Measurements from ENCODE around the gene CASP2. TPM values are rescaled to one million over a fixed set of nuclear protein-coding genes. Genes with fewer than 3 reads are reported as not detected.

The CASP2 gene
- total and polyA plus RNA-seq, 10 of the 15 experiments (the other 5 are each of a cell fraction or from before 2014, with no cell fraction given), result 12.1 to 60.4 (median 26.2) TPM

DNA sequence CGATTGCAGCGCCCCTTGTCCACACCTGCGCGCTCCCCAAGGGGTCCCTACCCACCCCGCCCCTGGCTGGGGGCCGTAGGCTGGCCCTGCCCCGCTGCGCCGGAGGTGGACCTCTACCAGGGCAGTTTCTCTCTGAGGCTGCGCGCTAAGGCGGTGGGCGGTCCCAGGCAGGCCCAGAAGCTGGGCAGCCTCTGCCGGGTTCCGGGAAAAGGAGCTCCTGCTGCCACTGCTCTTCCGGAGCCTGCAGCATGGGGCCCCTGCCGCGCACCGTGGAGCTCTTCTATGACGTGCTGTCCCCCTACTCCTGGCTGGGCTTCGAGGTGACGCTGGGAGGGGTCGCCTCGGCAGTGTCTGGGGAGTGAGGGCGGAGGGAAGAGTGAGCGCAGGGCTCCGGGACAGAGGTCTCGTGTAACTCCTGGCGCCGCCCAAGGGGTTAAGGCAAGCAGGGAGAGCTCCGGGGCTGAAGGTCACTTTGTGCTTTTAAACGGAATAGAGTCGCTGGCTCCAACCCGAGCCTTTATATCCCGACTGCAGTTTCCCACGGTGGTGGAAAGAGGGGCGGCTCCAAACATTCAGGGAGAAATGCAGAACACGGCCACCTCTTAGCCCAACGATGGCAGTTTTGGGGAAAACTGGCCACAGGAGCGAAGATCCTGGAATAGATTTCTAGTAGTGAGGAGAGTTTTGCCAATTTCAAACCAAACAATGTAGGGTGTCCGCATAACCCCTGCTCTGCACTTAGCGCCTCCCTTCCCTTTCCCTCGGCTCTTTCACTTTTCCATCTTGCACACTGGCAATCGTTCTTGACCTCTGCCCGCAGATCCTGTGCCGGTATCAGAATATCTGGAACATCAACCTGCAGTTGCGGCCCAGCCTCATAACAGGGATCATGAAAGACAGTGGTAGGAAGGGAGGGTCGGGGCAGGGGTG is 24.6 kb upstream of the CASP2 start, which contains the start of gene GSTK1 (continued):
- TF ChIP-seq, protein P1, sequence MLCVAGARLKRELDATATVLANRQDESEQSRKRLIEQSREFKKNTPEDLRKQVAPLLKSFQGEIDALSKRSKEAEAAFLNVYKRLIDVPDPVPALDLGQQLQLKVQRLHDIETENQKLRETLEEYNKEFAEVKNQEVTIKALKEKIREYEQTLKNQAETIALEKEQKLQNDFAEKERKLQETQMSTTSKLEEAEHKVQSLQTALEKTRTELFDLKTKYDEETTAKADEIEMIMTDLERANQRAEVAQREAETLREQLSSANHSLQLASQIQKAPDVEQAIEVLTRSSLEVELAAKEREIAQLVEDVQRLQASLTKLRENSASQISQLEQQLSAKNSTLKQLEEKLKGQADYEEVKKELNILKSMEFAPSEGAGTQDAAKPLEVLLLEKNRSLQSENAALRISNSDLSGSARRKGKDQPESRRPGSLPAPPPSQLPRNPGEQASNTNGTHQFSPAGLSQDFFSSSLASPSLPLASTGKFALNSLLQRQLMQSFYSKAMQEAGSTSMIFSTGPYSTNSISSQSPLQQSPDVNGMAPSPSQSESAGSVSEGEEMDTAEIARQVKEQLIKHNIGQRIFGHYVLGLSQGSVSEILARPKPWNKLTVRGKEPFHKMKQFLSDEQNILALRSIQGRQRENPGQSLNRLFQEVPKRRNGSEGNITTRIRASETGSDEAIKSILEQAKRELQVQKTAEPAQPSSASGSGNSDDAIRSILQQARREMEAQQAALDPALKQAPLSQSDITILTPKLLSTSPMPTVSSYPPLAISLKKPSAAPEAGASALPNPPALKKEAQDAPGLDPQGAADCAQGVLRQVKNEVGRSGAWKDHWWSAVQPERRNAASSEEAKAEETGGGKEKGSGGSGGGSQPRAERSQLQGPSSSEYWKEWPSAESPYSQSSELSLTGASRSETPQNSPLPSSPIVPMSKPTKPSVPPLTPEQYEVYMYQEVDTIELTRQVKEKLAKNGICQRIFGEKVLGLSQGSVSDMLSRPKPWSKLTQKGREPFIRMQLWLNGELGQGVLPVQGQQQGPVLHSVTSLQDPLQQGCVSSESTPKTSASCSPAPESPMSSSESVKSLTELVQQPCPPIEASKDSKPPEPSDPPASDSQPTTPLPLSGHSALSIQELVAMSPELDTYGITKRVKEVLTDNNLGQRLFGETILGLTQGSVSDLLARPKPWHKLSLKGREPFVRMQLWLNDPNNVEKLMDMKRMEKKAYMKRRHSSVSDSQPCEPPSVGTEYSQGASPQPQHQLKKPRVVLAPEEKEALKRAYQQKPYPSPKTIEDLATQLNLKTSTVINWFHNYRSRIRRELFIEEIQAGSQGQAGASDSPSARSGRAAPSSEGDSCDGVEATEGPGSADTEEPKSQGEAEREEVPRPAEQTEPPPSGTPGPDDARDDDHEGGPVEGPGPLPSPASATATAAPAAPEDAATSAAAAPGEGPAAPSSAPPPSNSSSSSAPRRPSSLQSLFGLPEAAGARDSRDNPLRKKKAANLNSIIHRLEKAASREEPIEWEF (IDR thresholded peaks at IDR 0.05; ENCODE audit: insufficient replicate concordance, low read depth, low read length), result no peak
- 0 out of 3 replicates have a peak, but pooled peaks of 1 of the 2 experiments have one; percentile 18 for TF ChIP-seq EGR1 (IDR thresholded peaks at IDR 0.05; ENCODE audit: borderline replicate concordance in 1 of 2, low read depth in 2 of 2, low read length in 2 of 2)
- TF ChIP-seq, protein P2, sequence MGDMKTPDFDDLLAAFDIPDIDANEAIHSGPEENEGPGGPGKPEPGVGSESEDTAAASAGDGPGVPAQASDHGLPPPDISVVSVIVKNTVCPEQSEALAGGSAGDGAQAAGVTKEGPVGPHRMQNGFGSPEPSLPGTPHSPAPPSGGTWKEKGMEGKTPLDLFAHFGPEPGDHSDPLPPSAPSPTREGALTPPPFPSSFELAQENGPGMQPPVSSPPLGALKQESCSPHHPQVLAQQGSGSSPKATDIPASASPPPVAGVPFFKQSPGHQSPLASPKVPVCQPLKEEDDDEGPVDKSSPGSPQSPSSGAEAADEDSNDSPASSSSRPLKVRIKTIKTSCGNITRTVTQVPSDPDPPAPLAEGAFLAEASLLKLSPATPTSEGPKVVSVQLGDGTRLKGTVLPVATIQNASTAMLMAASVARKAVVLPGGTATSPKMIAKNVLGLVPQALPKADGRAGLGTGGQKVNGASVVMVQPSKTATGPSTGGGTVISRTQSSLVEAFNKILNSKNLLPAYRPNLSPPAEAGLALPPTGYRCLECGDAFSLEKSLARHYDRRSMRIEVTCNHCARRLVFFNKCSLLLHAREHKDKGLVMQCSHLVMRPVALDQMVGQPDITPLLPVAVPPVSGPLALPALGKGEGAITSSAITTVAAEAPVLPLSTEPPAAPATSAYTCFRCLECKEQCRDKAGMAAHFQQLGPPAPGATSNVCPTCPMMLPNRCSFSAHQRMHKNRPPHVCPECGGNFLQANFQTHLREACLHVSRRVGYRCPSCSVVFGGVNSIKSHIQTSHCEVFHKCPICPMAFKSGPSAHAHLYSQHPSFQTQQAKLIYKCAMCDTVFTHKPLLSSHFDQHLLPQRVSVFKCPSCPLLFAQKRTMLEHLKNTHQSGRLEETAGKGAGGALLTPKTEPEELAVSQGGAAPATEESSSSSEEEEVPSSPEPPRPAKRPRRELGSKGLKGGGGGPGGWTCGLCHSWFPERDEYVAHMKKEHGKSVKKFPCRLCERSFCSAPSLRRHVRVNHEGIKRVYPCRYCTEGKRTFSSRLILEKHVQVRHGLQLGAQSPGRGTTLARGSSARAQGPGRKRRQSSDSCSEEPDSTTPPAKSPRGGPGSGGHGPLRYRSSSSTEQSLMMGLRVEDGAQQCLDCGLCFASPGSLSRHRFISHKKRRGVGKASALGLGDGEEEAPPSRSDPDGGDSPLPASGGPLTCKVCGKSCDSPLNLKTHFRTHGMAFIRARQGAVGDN (IDR thresholded peaks at IDR 0.05), result peak; percentile 90
- TF ChIP-seq RCOR1 (conservative IDR thresholded peaks at IDR 0.05; ENCODE audit: low read depth, low read length), result no peak
- no peak for TF ChIP-seq WRNIP1 (IDR thresholded peaks at IDR 0.05; ENCODE audit: borderline replicate concordance, low read depth, low read length)
- no peak for TF ChIP-seq HCFC1 (IDR thresholded peaks at IDR 0.05; ENCODE audit: low read length)
- 0 out of 2 replicates have a peak, but pooled peaks have one; percentile 57 for TF ChIP-seq NBN (IDR thresholded peaks at IDR 0.05)
- peak; percentile 69; the same call in 1 of the 2 replicates for TF ChIP-seq TAF1 (IDR thresholded peaks at IDR 0.05; ENCODE audit: borderline replicate concordance, low read depth, low read length)
- no peak for TF ChIP-seq HDAC6 (IDR thresholded peaks at IDR 0.05; ENCODE audit: unreplicated experiment)
- TF ChIP-seq, protein P3, sequence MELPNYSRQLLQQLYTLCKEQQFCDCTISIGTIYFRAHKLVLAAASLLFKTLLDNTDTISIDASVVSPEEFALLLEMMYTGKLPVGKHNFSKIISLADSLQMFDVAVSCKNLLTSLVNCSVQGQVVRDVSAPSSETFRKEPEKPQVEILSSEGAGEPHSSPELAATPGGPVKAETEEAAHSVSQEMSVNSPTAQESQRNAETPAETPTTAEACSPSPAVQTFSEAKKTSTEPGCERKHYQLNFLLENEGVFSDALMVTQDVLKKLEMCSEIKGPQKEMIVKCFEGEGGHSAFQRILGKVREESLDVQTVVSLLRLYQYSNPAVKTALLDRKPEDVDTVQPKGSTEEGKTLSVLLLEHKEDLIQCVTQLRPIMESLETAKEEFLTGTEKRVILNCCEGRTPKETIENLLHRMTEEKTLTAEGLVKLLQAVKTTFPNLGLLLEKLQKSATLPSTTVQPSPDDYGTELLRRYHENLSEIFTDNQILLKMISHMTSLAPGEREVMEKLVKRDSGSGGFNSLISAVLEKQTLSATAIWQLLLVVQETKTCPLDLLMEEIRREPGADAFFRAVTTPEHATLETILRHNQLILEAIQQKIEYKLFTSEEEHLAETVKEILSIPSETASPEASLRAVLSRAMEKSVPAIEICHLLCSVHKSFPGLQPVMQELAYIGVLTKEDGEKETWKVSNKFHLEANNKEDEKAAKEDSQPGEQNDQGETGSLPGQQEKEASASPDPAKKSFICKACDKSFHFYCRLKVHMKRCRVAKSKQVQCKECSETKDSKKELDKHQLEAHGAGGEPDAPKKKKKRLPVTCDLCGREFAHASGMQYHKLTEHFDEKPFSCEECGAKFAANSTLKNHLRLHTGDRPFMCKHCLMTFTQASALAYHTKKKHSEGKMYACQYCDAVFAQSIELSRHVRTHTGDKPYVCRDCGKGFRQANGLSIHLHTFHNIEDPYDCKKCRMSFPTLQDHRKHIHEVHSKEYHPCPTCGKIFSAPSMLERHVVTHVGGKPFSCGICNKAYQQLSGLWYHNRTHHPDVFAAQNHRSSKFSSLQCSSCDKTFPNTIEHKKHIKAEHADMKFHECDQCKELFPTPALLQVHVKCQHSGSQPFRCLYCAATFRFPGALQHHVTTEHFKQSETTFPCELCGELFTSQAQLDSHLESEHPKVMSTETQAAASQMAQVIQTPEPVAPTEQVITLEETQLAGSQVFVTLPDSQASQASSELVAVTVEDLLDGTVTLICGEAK (IDR thresholded peaks at IDR 0.05; ENCODE audit: borderline replicate concordance), result peak; percentile 35; the same call in 1 of the 2 replicates
